Measurements from ENCODE around the gene P4HA3. TPM values are rescaled to one million over a fixed set of nuclear protein-coding genes. Genes with fewer than 3 reads are reported as not detected.

P4HA3 gene
- polyA plus RNA-seq, 3 donors = 0.72 to 1.6 (median 0.86) TPM

DNA sequence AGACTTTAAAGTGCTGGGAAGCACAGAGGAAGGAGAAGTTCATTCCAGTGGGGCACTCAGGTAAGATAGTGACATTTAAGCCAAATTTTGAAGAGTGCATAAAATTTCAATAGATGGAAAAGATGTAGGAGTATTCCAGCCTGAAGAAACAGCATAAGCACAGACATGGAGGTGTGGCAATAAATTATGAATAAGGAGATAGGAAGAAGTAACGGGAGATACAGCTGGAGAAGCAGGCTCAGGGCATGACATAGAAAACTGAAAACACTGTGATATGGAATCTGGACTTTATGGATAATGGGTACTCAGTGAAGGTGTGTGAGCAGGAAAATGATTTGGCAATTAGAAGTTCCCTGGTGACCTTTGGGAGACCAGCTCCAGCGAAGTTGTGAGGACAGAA lies 33.3 kb downstream of the P4HA3 start:
- DNase-seq (ENCODE audit: extremely low read depth in 1 of 11, low read depth in 9 of 11, low spot score in 4 of 11) = no peak

DNA sequence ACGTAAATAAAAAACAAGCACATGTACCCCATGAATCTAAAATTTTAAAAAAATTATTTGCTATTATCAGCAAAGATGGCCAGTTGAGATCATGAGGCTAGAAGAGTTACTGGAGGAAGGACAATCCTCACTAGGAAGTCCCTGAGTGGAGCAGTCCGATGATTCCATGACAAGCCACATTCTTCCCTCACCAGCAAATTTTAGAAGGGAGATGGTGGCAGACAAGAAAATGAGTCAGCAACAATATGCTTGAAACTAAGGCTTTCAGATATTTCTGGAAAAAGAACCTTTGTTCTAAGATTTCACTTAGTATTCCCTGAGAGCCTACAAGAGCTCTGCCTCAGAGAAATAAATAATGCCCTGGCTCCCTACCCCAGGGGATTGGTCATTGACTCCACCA lies 34.9 kb downstream of the P4HA3 start:
- DNase-seq (ENCODE audit: extremely low read depth in 1 of 11, low read depth in 9 of 11, low spot score in 4 of 11) = no peak

- no peak for DNase-seq (ENCODE audit: extremely low read depth in 1 of 11, low read depth in 9 of 11, low spot score in 4 of 11)
Measured at GRCh38 chr11:74272276-74272675, 39.2 kb downstream of the P4HA3 start.

GRCh38 chr11:74269161-74269811 lies 42.2 kb downstream of the P4HA3 start:
- no peak for DNase-seq (ENCODE audit: extremely low read depth in 1 of 11, low read depth in 9 of 11, low spot score in 4 of 11)

- no peak for DNase-seq (ENCODE audit: extremely low read depth in 1 of 11, low read depth in 9 of 11, low spot score in 4 of 11)
Measured at GRCh38 chr11:74268456-74268855, 43.0 kb downstream of the P4HA3 start.

- DNase-seq (ENCODE audit: extremely low read depth in 1 of 11, low read depth in 9 of 11, low spot score in 4 of 11) = no peak
Measured at GRCh38 chr11:74267014-74267413, 44.4 kb downstream of the P4HA3 start.

GRCh38 chr11:74265256-74265655 lies 46.2 kb downstream of the P4HA3 start:
- no peak for DNase-seq (ENCODE audit: extremely low read depth in 1 of 11, low read depth in 9 of 11, low spot score in 4 of 11)

- no peak for DNase-seq (ENCODE audit: extremely low read depth in 1 of 11, low read depth in 9 of 11, low spot score in 4 of 11)
Measured at GRCh38 chr11:74262725-74263124, 48.7 kb downstream of the P4HA3 start.

- peak in 10 of 11 donors; percentile 7 to 54 (median 24) for DNase-seq (ENCODE audit: extremely low read depth in 1 of 11, low read depth in 9 of 11, low spot score in 4 of 11)
Measured at GRCh38 chr11:74257959-74258553, 53.4 kb downstream of the P4HA3 start.

DNA sequence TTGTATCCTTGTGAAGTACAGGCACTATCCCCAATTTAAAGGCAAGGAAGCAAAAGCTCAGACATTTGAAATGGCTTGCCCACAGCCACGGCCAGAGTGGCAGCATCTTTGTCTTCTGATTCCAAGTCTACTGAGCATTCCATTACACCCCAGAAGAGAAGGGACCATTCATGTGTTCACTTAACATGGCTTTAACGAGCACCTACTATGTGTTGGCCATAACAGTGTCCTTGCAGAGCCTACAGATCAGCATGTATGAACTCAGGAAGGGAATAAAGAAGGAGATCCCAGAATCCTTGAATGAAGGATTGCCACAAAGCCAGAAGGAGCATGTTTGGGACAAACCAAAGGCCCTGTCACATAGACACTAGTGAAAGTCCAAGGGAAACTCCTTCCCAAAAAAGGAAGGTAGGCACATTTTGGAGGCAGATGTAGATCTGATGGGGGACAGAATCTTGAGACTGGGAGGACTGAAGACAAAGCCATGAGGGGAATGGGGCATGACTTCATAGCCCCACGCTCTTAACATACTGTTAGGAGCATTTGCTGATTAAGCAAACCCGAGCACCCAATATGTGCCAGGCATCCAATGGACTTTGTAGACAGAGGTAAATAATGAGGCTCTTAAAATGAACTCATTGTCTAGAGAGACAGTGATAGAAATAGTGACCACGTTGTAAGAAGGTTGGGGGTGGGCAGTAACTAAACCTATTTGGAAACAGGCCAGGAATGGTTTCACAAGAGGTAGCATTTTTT lies 54.9 kb downstream of the P4HA3 start:
- DNase-seq (ENCODE audit: extremely low read depth in 1 of 11, low read depth in 9 of 11, low spot score in 4 of 11) = no peak

DNA sequence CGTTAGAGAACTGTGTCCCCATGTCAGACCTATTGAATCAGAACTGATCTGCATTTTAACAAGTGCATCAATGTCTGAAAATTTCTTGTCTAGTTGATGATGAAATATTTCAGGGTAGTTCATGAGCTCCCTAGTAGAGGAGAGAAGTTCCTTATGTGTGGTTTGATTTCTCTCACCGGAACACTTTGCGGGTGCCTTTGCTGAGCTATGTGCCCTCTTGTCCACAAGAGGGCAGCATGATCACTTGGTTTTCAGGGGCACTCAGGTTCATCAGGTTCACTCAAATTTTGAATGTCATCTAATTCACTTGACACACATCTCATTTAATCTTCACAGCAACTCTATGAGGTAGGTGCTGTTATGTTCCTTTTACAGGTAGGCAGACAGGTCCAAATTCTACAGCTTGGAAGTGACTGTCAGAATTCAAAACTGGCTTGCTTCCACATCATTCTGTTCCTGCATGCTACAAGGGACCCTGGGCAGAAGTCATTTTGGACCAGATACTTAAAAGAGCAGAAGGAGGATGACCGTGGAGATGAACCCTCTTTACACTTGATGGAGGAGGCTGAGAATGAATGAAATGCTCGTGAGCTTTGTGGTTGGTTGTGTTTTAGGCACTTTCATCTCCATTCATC lies 55.6 kb downstream of the P4HA3 start:
- DNase-seq (ENCODE audit: extremely low read depth in 1 of 11, low read depth in 9 of 11, low spot score in 4 of 11) = peak; percentile 23 to 64 (median 40)

DNA sequence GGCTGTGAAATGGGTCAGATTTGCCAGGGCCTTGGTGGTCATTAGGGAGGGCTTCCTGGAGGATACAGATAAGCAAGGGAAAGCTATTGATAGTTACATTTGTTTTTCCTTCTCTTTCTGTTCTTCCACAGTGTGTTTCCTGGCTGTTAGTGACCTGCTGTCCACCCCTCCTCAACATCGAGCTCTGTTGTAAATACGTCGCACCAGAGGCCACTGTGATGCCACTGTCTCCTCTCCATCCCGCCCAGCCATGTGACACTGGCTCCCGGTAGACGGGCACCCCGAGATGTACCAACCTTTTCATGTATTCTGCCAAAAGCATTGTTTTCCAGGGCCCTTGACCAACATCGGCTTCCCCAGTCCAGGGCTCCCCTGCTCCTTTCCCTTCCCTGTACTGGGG lies 58.1 kb downstream of the P4HA3 start:
- DNase-seq (ENCODE audit: extremely low read depth in 1 of 11, low read depth in 9 of 11, low spot score in 4 of 11) = no peak

DNA sequence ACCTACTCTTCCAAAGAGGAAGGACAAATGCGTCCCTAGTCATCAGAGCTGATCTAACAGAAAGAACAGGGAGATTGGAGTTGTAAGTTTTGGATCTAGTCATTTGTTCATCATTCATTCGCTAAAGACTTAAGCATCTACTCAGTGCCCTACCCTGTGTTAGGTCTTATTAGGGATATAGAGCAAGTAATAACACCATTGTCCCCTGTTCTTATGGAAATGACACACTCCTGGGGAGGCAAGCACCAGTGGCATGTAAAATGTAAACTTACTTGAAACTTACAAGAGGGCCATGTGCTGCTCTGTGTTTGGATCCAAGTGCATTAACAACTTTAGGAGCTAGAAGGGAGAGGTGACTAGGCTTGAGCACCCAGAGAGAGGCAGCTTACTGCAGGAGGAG lies 61.9 kb downstream of the P4HA3 start:
- no peak for DNase-seq (ENCODE audit: extremely low read depth in 1 of 11, low read depth in 9 of 11, low spot score in 4 of 11)

DNA sequence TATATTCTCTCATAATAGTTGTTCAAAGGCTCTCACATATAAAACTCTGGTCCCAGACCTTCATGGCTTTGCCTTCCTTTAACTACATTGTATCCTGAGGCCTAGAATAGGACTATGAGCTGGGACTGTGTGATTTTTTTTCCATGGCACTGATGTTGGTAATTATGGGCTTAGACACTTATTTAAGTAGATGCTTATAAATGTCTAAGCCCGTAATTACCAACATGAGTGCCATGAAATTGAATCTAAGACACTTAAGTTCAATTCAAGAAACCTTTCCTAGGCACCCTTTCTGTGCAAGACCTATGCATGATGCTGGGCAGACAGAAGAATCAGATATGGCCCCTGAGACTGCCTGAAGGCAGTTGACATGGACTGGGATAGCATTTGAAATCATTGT lies 63.0 kb downstream of the P4HA3 start:
- no peak for DNase-seq (ENCODE audit: extremely low read depth in 1 of 11, low read depth in 9 of 11, low spot score in 4 of 11)

DNA sequence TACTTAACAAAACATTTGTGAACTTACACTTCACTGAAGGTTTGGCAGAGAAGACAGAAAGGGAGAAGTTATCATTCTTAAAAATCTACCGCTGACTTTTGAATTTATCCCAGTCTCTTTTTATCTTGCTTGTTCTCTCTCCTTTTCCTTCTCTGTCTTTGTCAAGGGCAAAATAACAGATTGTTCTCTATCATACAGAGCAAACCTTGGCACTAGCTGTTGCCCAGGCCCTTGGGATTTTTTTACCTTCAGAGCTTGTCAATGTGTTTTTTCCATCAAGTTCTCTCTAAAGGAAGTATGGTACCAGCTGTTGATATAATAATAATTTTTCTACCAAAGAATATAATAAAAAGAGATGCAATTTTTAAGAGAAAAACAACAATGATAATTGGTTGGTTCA lies 73.2 kb downstream of the P4HA3 start:
- DNase-seq (ENCODE audit: extremely low read depth in 1 of 11, low read depth in 9 of 11, low spot score in 4 of 11) = no peak

GRCh38 chr11:74237541-74237940 lies 73.9 kb downstream of the P4HA3 start:
- DNase-seq (ENCODE audit: extremely low read depth in 1 of 11, low read depth in 9 of 11, low spot score in 4 of 11) = no peak

- DNase-seq (ENCODE audit: extremely low read depth in 1 of 11, low read depth in 9 of 11, low spot score in 4 of 11) = no peak
Measured at GRCh38 chr11:74235121-74235520, 76.3 kb downstream of the P4HA3 start.

DNA sequence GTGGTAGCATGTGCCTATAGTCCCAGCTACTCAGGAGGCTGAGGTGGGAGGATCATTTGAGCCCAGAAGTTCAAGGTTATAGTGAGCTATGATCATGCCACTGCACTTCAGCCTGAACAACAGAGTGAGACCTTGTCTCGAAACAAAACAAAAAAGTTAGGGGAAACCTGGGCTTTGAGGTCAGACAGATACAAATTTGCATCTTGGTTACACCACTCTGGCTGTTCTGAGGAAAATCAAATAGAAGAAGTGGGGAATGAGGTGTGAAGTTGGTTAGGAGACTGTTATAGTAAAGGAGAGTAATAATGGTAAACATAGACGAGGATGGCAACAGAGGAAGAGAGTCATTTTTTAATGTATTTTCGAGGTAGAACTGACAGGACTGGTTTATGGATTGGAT lies 77.8 kb downstream of the P4HA3 start:
- no peak for DNase-seq (ENCODE audit: extremely low read depth in 1 of 11, low read depth in 9 of 11, low spot score in 4 of 11)

- no peak for DNase-seq (ENCODE audit: extremely low read depth in 1 of 11, low read depth in 9 of 11, low spot score in 4 of 11)
Measured at GRCh38 chr11:74232311-74232950, 79.0 kb downstream of the P4HA3 start.

DNA sequence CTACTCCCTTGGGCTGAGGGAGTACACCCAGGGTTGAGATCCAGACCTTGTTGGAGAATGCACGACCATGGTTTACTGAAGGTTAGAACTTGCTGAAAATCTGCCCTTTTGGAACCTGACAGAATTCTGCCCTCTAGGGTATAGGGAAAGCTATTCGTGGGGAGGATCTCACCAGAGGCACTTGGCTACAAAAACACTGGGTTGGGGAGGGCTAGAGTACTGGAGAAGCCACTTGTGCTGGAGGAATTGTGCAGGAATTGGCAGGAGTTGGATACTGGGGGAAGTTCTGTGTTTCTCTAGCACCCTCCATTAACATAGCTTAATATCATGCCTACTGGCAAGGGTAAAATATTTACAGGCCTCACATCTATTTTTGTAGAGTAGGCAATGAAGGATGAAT lies 84.5 kb downstream of the P4HA3 start:
- no peak for DNase-seq (ENCODE audit: extremely low read depth in 1 of 11, low read depth in 9 of 11, low spot score in 4 of 11)

Measured in renal cortex interstitium (tissue), 11 donors.